ENCODE results near the gene UBALD1.

GRCh38 chr16:4648917-4649316 lies 34.2 kb upstream of the UBALD1 start:
- TF ChIP-seq CTCF (IDR thresholded peaks at IDR 0.05 in 4 of 5, conservative IDR thresholded peaks at IDR 0.05 in 1 of 5), result no peak
- no peak for TF ChIP-seq POLR2A (IDR thresholded peaks at IDR 0.05)
